Karpas-422 (cell line): ENCODE measurements around the gene ITIH1. TPM values are rescaled to one million over a fixed set of nuclear protein-coding genes. Genes with fewer than 3 reads are reported as not detected.

Experiments used
- DNase-seq: peaks from one replicate; pipeline ENCODE4 v3.0.0-alpha.2; 2015
- H2AFZ ChIP-seq: fragments of 200-600 bp; sonication (generic); 2 replicates; pipeline ENCODE4 v1.6.1; 2014; ENCODE audit warnings: antibody characterized with exemption, low read length, mixed read lengths
- H3K27ac ChIP-seq: fragments of 200-600 bp; sonication (generic); 2 replicates; pipeline ENCODE4 v1.5.1; 2014; ENCODE audit warnings: mild to moderate bottlenecking, low read length, moderate library complexity
- H3K27me3 ChIP-seq: fragments of 200-600 bp; sonication (generic); 2 replicates; pipeline ENCODE4 v1.6.1; 2014; ENCODE audit warnings: low read length, mixed read lengths
- H3K36me3 ChIP-seq: fragments of 200-600 bp; sonication (generic); 2 replicates; pipeline ENCODE4 v1.6.1; 2014; ENCODE audit warnings: low read length, mixed read lengths; ENCODE audit not compliant: insufficient read depth
- H3K4me1 ChIP-seq: fragments of 200-600 bp; sonication (generic); 2 replicates; pipeline ENCODE4 v1.6.1; 2014; ENCODE audit warnings: mild to moderate bottlenecking, low read length, mixed read lengths
- H3K4me2 ChIP-seq: fragments of 200-600 bp; sonication (generic); 2 replicates; pipeline ENCODE4 v1.6.1; 2014; ENCODE audit warnings: low read length, low read depth, mild to moderate bottlenecking; ENCODE audit not compliant: poor library complexity, severe bottlenecking
- H3K4me3 ChIP-seq: fragments of 200-600 bp; sonication (generic); 2 replicates; pipeline ENCODE4 v1.5.1; 2014; ENCODE audit warnings: mild to moderate bottlenecking, antibody characterized with exemption, low read length, mixed read lengths
- H3K79me2 ChIP-seq: fragments of 200-600 bp; sonication (generic); 2 replicates; pipeline ENCODE4 v1.6.1; 2014; ENCODE audit warnings: mild to moderate bottlenecking, low read length, mixed read lengths
- H3K9ac ChIP-seq: fragments of 200-600 bp; sonication (generic); 2 replicates; pipeline ENCODE4 v1.6.0; 2014; ENCODE audit warnings: low read length
- H3K9me2 ChIP-seq: fragments of 200-600 bp; sonication (generic), shearing (Covaris generic); replicated peaks from 2 replicates; pipeline ENCODE4 v1.6.0; 2014; ENCODE audit warnings: mild to moderate bottlenecking, low read length, moderate library complexity; ENCODE audit not compliant: insufficient read depth
- H3K9me3 ChIP-seq: fragments of 300-700, 200-600 bp; sonication (generic); 2 replicates; pipeline ENCODE4 v1.6.1; 2014; ENCODE audit warnings: low read length, mixed read lengths
- H4K20me1 ChIP-seq: fragments of 200-600 bp; sonication (generic); 2 replicates; pipeline ENCODE4 v1.6.1; 2014; ENCODE audit warnings: mild to moderate bottlenecking, antibody characterized with exemption, low read length, low read depth; ENCODE audit not compliant: insufficient read depth
- total RNA-seq: library from RNA; depleted of rRNA; stranded (reverse); fragments of >200 nt; shearing (Covaris generic); gene quantifications from 2 replicates; pipeline ENCODE4 v1.2.3, GENCODE V29; 2014; ENCODE audit warnings: low replicate concordance

The ITIH1 gene
- total RNA-seq, 1 experiment from 2014 or later: not detected

- Histone ChIP-seq H3K36me3 (no peaks in the 10 kb centered on the region), H3K4me3 (no peak overlapping the region), H3K9me3 (no peaks in the 10 kb centered on the region), H2AFZ (no peak overlapping the region), H3K27ac (no peak overlapping the region), H3K9ac (no peak overlapping the region), H3K9me2 (no peaks in the 10 kb centered on the region), H3K4me1 (no peaks in the 10 kb centered on the region), H3K79me2 (no peaks in the 10 kb centered on the region), H3K4me2 (no peak overlapping the region), H3K27me3 (no peaks in the 10 kb centered on the region), H4K20me1 (no peaks in the 10 kb centered on the region)
- DNase-seq: no peak
Measured at GRCh38 chr3:52833202-52833601, 55.8 kb downstream of the ITIH1 start.

- H3K9ac ChIP-seq: no peak within 1 kb of the TSS
- no peaks in the 10 kb centered on the region for H3K36me3 ChIP-seq
- no peaks in the 10 kb centered on the region for H4K20me1 ChIP-seq
- H3K9me2 ChIP-seq: no peaks in the 10 kb centered on the region
- H3K27ac ChIP-seq: no peak within 1 kb of the TSS
- no peak within 1 kb of the TSS for H3K4me3 ChIP-seq
- no peak for DNase-seq
- no peaks in the 10 kb centered on the region for H3K9me3 ChIP-seq
- no peaks in the 10 kb centered on the region for H3K27me3 ChIP-seq
- no peaks in the 10 kb centered on the region for H3K4me1 ChIP-seq
- H3K79me2 ChIP-seq: no peaks in the 10 kb centered on the region
- no peak within 1 kb of the TSS for H3K4me2 ChIP-seq
- no peak within 1 kb of the TSS for H2AFZ ChIP-seq
Measured at GRCh38 chr3:52834871-52835501, 57.6 kb downstream of the ITIH1 start, which contains the start of gene MUSTN1. MUSTN1 (minus strand) TSS chr3:52835019; CDS start chr3:52834948, 71 bp downstream.

- no peak overlapping the region for H3K4me3 ChIP-seq
- H3K27ac ChIP-seq: no peak overlapping the region
- no peaks in the 10 kb centered on the region for H3K27me3 ChIP-seq
- no peaks in the 10 kb centered on the region for H4K20me1 ChIP-seq
- H3K36me3 ChIP-seq: no peaks in the 10 kb centered on the region
- H3K4me2 ChIP-seq: no peak overlapping the region
- no peaks in the 10 kb centered on the region for H3K4me1 ChIP-seq
- no peak overlapping the region for H2AFZ ChIP-seq
- DNase-seq: no peak
- H3K9me2 ChIP-seq: no peaks in the 10 kb centered on the region
- H3K9me3 ChIP-seq: no peaks in the 10 kb centered on the region
- no peaks in the 10 kb centered on the region for H3K79me2 ChIP-seq
- H3K9ac ChIP-seq: no peak overlapping the region
Measured at GRCh38 chr3:52835766-52836470, 58.5 kb downstream of the ITIH1 start.

GRCh38 chr3:52836471-52836845, 59.1 kb downstream of the ITIH1 start:
- no peaks in the 10 kb centered on the region for H3K9me2 ChIP-seq
- no peak overlapping the region for H3K4me2 ChIP-seq

GRCh38 chr3:52836986-52837385, 59.6 kb downstream of the ITIH1 start:
- no peaks in the 10 kb centered on the region for H3K9me2 ChIP-seq
- no peak overlapping the region for H3K4me3 ChIP-seq
- H3K9ac ChIP-seq: no peak overlapping the region
- H2AFZ ChIP-seq: no peak overlapping the region
- no peak for DNase-seq
- no peaks in the 10 kb centered on the region for H3K27me3 ChIP-seq
- no peak overlapping the region for H3K27ac ChIP-seq
- no peaks in the 10 kb centered on the region for H4K20me1 ChIP-seq
- H3K36me3 ChIP-seq: no peaks in the 10 kb centered on the region
- no peak overlapping the region for H3K4me2 ChIP-seq
- H3K9me3 ChIP-seq: no peaks in the 10 kb centered on the region
- H3K79me2 ChIP-seq: no peaks in the 10 kb centered on the region
- no peaks in the 10 kb centered on the region for H3K4me1 ChIP-seq

More at GRCh38 chr3:52836471-52836845, 59.1 kb downstream of the ITIH1 start:
- no peak overlapping the region for H3K4me3 ChIP-seq
- no peak overlapping the region for H3K9ac ChIP-seq
- DNase-seq: no peak
- no peaks in the 10 kb centered on the region for H3K36me3 ChIP-seq
- no peaks in the 10 kb centered on the region for H3K79me2 ChIP-seq
- H2AFZ ChIP-seq: no peak overlapping the region
- H3K27ac ChIP-seq: no peak overlapping the region
- H4K20me1 ChIP-seq: no peaks in the 10 kb centered on the region
- no peaks in the 10 kb centered on the region for H3K4me1 ChIP-seq
- H3K9me3 ChIP-seq: no peaks in the 10 kb centered on the region
- no peaks in the 10 kb centered on the region for H3K27me3 ChIP-seq

GRCh38 chr3:52838561-52839267, 61.3 kb downstream of the ITIH1 start:
- Histone ChIP-seq H2AFZ (no peak overlapping the region), H3K27ac (no peak overlapping the region), H3K4me3 (no peak overlapping the region), H3K9me2 (no peaks in the 10 kb centered on the region), H3K4me1 (no peaks in the 10 kb centered on the region), H3K9me3 (no peaks in the 10 kb centered on the region), H3K4me2 (no peak overlapping the region), H3K36me3 (no peaks in the 10 kb centered on the region), H3K9ac (no peak overlapping the region), H3K27me3 (no peaks in the 10 kb centered on the region), H4K20me1 (no peaks in the 10 kb centered on the region), H3K79me2 (no peaks in the 10 kb centered on the region)
- no peak for DNase-seq

GRCh38 chr3:52839268-52839575, 61.8 kb downstream of the ITIH1 start:
- Histone ChIP-seq H4K20me1 (no peaks in the 10 kb centered on the region), H3K4me1 (no peaks in the 10 kb centered on the region), H3K9ac (no peak overlapping the region), H3K27me3 (no peaks in the 10 kb centered on the region), H3K4me3 (no peak overlapping the region), H3K36me3 (no peaks in the 10 kb centered on the region), H2AFZ (no peak overlapping the region), H3K79me2 (no peaks in the 10 kb centered on the region), H3K4me2 (no peak overlapping the region), H3K9me2 (no peaks in the 10 kb centered on the region), H3K9me3 (no peaks in the 10 kb centered on the region), H3K27ac (no peak overlapping the region)
- DNase-seq: no peak

GRCh38 chr3:52839892-52840545, 62.6 kb downstream of the ITIH1 start:
- Histone ChIP-seq H3K4me3 (no peak overlapping the region), H3K36me3 (no peaks in the 10 kb centered on the region), H3K9ac (no peak overlapping the region), H3K27me3 (no peaks in the 10 kb centered on the region), H3K9me2 (no peaks in the 10 kb centered on the region), H2AFZ (no peak overlapping the region), H3K9me3 (no peaks in the 10 kb centered on the region), H4K20me1 (no peaks in the 10 kb centered on the region), H3K4me1 (no peaks in the 10 kb centered on the region), H3K79me2 (no peaks in the 10 kb centered on the region), H3K4me2 (no peak overlapping the region), H3K27ac (no peak overlapping the region)
- no peak for DNase-seq
